ENCODE data around the gene KRTAP22-2.

The KRTAP22-2 gene

DNA sequence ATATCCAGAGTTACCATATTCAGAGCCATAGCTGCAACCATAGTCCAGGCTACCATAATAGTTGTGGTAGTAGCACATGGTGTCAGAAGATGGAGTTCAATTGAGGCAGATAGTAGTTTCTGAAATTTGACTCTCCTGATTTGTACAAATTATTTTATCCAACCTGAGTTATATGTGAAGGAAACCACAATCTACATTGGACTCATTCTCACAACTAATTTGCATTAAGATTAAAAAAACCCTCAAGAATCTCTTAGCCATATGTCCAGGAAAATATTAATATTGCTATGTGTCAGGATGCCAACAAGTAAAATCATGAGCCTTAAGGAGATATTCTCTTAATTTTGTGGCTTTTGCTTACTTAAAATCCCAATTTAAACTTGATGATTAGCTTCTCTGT, at the start of gene KRTAP22-2:
TSS of gene KRTAP22-2 (minus strand) at position 101 of the 400 bp plus-strand sequence.
- DNase-seq: no peak

DNA sequence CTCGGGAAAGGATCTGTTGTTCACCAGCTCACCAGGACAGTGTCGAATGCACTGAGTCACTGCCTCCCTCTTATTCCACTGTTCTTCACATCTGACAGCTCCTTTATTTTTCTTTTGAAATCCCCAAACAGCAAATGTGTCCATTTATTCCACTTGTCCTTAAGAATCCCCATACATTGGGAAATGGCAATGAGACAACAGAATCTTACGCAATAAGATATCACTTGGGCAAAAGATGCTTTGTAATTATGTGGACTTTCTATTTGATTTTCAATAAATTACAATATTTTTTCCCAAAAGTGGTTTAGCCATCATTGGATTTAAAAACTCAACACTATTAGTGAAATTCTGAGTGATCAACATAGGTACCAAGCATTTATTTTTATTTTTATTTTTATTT, 48.5 kb upstream of the KRTAP22-2 start:
- DNase-seq: no peak

DNA sequence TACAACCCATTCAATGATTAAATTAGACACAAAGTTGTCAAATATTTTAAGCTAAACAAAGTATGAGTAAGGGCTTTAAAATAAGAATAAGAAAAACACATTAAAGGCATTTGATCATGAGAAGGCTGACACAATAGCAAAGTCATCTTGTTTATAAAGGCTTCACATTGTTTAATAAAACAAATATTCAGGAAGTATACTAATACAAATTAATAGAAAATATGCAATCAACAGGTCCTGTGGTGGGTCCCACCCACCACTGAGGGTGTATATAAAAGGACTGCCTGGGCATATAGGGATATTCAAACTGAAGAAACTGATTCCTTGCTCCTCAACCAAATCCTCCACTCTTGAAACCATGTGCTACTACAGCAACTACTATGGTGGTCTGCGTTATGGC, 44.7 kb upstream of the KRTAP22-2 start, which contains the start of gene KRTAP20-2:
TSS of gene KRTAP20-2 (plus strand) at position 301 of the 400 bp plus-strand sequence. CDS start at position 359, 58 bp downstream.
- DNase-seq: no peak

DNA sequence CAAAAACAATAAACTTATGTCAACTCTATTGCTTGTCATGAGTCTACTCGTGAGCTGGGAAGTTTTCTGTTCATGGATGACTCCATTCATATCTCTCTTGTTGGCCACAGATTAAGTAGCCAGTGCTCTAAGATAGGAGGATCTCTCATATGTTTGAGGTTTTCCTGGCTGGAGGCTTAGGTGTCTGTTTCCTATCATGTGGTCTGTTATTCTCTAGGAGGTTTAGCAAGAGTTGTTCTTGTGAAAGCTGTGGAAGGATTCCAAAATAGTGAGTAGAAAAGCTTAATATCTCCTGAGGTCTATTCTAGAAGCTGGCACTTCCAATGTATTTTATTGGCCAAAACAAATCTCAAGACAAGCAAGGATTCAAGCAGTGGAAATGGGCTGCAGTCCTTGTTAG, 39.0 kb upstream of the KRTAP22-2 start:
- no peak for DNase-seq

DNA sequence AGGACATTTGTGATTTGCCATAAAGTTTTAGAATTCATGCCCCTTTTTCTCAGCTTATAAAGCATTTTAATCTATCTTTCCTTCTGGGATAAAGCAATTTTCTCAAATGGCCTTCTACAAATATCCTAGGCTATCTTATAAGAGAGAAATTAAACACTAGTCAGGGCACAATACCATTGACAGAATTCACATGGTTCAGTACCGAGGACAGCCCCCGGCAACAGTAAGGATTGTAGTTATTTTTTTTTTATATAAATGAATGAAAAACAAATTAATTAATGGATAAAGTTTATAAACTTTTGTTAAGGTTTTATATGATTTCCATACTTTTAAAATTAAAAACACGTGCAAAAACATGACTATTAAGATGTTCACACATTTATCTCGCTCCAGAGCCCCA, 37.9 kb upstream of the KRTAP22-2 start:
- no peak for DNase-seq

DNA sequence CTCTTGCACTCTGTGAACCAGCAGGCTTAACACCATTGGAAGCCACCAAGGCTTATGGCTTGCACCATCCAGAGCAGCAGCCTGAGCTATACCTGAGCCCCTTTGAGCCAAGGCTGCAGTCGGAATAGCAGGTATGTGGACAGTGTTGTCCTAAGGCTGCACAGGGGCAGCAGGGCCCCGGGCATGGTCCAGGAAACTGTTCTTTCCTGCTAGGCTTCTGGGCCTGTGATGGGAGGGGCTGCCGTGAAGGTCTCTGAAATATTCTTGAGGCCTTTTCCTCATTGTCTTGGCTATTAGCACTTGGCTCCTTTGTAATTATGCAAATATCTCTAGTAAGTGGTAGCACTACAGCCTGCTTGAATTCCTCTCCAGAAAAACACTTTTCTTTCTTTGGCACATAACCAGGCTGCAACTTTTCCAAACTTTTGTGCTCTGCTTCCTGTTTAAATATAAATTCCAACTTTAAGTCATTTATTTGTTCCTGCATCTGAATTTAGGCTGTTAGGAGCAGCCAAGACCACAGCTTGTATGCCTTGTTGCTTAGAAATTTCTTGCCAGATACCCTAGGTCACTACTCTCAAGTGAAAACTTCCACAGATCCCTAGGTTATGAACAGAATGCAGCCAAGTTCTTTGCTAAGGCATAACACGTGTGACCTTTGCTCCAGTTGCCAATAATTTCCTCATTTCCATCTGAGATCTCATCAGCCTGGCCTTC, 35.4 kb upstream of the KRTAP22-2 start:
- DNase-seq: no peak

DNA sequence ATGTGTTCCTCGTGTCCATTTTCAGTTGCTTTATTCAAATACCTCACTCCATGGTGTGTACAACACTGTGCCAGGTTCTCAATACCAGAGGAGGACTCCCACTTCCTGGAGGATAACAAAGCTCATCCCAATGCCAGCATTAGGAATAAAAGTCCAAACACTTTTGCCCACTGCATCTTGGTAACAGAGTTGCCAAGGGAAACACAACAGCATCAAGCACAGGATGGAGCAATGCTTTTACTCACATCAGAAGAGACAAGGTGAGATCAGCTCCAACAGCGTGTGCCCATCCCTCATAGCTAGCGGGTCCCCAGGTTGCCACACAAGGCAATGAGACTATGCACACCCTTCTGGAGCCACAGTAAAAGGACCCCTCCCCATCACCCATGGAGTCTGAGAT, 33.2 kb upstream of the KRTAP22-2 start:
- DNase-seq: no peak

DNA sequence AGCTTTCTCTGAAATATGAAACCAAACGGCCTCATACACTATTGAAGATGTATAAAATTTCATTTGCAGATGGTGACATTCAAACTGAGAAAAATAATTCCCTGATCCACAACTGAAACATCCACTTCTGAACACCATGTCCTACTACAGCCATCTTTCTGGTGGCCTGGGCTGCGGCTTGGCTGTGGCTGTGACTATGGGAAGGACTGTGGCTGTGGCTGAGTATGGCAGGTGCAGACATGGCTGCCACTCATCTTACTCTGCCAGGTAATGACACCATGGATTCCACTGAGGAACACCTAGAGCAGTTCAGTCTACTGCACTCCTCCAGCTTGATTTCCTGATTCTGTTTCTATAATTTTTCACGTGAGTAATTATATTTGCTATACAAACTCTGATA, 30.3 kb upstream of the KRTAP22-2 start, which contains the start of gene KRTAP20-4:
TSS of gene KRTAP20-4 (plus strand) at position 106 of the 400 bp plus-strand sequence.
- DNase-seq: no peak

DNA sequence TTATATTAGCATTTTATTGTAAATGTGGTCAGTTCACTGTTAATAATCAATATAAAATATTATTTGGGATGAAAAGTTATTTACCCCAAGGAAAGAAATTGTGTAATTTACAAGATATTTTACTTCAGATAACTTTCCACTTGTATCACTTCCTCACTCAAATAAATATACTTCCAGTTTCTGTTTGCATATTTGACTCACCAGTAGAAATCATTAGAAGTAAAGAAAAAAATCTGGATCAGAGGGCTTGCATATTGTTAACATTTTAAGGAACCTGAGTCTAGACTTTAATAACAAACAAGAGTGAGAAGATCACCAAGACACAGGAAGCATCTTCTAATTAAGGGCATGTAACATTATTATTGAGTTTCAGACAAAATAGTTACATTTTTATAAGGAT, 29.9 kb upstream of the KRTAP22-2 start:
- DNase-seq: no peak

DNA sequence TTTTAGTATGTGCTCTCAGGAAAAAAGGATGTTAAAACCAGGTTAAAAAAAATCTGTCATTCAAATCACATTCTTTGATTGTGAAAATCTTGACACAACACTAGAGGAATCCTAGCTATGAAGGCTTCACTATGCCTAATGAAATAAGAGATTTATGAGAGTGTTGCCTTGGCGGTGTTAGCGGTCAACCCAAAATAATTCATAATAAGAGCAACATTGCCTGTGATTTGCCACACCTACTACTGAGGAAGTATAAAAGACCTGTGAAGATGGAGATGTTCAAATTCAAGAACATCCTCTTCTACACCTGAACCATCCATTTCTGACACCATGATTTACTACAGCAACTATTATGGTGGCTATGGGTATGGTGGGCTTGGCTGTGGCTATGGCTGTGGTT, 25.9 kb upstream of the KRTAP22-2 start, which contains the start of gene KRTAP20-1:
TSS of gene KRTAP20-1 (plus strand) at position 301 of the 400 bp plus-strand sequence. CDS start at position 331, 30 bp downstream.
- DNase-seq: no peak

DNA sequence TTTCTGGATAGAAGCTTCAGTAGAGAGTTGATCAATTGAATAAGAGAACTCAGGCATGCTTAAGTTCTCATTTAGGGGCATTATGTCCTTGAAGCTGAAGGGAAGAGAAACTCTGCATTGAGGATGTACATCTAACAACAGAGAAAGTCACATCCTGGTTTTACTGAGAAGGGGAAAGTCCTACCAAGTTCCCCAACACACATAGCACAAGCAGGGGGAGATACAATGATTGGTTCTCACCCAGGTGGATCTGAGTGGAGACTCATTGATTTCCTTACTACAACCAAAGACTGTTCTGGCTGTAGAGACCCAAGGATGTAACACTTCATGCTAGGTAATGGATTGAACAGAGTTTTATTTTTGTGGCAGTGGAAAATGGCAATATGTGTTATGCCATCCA, 25.0 kb upstream of the KRTAP22-2 start:
- DNase-seq: no peak

DNA sequence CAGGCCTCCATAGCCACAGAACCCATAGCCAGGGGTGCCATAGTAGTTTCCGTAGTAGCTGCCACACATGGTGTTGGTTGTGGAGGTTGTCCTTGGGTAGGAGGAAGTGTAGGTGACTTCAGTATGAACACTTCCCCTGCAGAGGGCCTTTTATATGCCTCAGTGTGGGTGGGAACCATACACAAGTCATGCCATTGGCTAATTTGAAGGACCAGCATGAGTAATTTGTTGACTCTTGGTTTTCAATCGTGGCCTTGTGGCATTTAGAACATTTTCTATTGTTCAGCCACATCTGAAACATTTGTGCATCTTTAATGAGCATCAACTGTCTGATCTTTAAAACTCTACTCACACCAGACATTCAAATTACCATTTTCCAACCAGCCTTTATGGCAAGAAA, 23.6 kb upstream of the KRTAP22-2 start, which contains the start of gene KRTAP6-1:
TSS of gene KRTAP6-1 (minus strand) at position 95 of the 400 bp plus-strand sequence. CDS start at position 69, 26 bp downstream.
- DNase-seq: no peak

DNA sequence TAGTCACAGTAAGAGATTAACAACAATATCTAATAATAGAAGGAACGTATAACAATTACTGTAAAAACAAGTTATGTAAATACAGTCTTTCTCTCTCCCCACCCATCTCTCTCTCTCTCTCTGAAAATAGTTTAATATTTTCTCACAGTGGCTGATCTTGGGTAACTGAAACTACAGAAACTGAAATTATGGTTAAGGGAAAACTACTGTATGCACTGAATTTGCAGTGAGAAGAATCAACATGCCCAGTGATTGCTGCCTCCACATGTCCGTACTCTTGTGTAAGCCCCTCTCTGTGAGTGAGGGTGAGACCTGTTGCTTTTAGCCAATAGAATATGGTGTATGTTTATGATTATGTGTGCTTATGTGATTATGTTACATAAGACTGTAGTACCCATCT, 21.9 kb upstream of the KRTAP22-2 start:
- DNase-seq: no peak

DNA sequence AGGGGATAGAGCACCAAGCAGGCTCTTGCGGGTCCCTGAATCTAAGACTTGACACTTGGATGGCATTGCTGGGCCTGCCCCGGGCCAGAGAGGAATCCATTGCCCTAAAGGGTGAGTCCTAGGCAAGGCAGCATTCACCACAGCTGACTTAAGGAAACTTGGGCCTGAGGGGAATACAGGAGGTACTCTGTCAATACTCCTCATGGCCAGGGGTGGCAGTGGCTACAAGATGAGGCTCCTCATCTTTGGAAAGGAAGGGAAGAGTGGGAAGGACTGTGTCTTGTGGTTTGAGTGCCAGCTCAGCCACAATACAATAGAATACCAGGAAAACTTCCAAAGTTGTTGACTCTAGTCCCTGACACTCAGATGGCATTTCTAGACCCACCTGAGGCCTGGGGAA, 15.8 kb upstream of the KRTAP22-2 start:
- no peak for DNase-seq

DNA sequence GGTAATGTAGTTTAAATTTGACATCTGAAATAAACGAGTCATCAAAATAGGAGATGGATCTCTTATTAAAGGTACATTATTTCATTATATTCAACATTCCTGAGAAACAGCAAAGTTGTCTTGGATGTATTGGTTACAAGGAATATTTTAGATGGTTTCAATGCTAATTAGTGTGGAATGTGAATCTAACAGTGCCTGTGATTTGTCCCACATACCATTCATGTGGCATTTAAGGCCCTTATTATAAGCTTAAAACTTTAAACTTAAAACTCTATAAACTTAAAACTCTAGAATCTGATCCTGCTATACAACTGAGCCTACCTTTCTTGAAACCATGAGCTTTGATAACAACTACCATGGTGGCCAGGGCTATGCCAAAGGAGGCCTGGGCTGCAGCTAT, 10.6 kb upstream of the KRTAP22-2 start, which contains the start of gene KRTAP22-1:
TSS of gene KRTAP22-1 (plus strand) at position 301 of the 400 bp plus-strand sequence.
- DNase-seq: no peak

DNA sequence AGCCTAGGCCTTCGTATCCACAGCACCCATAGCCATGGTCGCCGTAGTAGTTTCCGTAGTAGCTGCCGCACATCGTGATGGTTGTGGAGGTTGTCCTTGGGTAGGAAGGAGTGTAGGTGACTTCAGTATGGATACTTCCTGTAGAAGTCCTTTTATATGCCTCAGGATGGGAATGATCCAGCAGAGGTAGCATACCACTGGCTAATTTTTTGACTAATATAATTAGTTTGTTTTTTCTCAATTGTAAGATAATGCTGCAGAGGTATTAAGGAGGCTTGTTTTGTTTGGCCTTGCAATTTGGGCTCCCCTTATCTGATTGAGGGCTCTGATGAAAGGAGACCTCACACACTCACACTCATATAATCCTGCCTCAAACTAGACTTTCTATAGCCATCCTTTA, 8.6 kb upstream of the KRTAP22-2 start, which contains the start of gene KRTAP6-2:
TSS of gene KRTAP6-2 (minus strand) at position 101 of the 400 bp plus-strand sequence. CDS start at position 73, 28 bp downstream.
- no peak for DNase-seq

DNA sequence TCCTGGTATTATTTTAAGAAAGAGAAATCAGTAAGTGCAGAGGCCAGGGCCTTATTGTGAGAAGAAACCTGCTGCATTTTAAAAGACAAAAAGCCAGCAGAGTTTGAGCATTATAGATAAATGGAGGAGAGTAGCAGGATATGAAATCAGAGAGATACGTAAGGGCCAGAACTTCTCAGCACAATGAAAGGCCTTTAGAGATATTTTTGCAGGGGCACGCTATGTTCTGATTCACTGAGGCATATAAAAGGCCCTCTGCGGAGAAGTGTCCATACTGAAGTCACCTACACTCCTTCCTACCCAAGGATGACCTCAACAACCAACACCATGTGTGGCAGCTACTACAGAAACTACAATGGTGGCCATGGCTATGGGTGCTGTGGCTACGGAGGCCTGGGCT, 1.9 kb upstream of the KRTAP22-2 start, which contains the start of gene KRTAP6-3:
TSS of gene KRTAP6-3 (plus strand) at position 301 of the 400 bp plus-strand sequence. CDS start at position 307, 6 bp downstream.
- no peak for DNase-seq

DNA sequence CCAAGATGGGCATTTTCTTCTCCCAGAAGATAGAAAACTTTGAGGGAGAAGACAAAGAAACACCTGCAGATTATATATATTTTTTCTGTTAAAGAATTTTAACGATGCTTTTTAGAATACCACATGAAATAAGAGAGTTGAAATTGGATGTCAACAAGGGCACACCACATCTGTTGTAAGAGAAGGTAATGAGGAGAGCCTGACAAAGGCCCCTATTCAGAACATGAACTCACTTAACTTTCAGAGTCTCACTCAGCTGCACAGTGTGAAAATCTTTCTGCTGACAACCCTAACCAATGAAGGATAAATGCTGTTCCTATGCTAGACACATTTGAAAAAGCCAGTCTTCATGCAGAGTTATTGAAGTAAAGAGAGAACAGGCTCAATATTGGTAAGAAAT, 7.3 kb downstream of the KRTAP22-2 start:
- DNase-seq: no peak

DNA sequence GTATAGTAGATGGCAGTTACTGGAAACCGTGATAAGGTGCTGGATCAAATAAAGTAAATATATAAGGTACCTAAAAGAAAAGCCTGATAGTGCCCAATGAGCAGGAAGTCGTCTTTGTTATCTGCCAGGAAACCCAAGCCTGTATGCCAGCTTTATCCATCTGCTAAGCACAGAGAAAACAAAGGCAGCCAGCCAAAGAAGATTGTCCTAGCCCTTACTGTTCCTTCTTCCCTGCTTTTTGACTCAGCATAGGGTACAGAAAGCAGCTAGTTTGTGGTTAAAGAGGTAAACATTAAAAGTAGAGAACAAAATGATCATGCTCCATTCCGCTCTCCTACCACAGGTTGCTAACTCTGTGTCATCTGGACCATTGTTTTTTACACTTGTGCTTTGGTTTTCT, 10.1 kb downstream of the KRTAP22-2 start:
- no peak for DNase-seq

DNA sequence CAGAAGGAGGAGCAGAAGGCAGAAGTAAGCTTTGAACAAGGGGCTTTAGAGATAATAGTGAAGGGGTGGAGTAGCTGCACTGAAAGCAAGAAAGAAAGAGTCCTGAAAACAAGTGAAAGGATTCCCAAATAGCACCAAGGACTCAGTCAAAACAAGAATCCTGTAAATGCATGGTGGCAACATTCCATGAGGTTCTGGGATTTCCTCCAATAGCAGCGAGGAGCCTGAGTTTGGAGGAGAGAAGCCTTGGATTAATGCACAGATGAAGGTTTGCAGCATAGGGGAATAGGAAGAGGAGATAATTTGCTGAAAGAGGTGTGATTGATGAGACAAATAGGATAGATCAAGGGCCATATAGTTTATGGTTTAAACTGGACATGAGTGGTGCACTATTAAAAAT, 10.9 kb downstream of the KRTAP22-2 start:
- no peak for DNase-seq

DNA sequence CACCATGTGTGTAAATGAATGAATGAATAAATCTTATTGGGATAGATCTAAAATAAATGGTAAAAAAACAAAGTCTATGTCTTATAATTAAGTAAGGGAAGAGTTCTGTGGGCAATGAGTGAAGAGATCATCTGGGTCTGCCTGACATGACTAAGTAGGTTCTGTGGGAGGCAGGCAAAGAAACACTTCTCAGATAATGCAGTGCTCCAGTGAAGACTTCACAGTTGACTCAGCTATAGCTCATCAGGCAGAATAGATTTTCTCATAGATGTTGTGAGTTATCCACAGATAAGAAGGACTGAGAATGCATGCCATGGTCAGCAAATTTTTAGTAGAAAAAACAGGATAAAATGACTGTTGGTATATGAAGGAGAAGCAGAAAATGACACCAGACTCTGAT, 12.4 kb downstream of the KRTAP22-2 start:
- no peak for DNase-seq

DNA sequence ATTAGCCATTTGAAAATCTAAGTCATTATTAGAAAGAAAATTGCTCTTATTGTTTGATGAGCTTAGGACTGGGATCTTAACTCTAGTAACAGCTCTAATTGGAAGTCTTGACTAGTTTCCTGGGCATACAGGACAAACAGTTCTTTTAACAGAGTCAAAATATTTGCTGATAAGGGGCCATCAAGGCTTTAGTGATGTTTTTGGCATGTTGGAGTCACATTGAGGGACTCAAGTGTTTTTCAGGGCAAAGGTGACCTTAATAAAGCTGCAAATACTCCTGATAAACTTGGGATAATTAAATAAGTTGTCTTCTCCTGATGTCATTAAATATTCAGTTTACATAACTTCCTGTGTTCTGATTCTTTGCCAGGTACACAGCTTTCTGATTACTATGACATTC, 22.6 kb downstream of the KRTAP22-2 start:
- DNase-seq: no peak

DNA sequence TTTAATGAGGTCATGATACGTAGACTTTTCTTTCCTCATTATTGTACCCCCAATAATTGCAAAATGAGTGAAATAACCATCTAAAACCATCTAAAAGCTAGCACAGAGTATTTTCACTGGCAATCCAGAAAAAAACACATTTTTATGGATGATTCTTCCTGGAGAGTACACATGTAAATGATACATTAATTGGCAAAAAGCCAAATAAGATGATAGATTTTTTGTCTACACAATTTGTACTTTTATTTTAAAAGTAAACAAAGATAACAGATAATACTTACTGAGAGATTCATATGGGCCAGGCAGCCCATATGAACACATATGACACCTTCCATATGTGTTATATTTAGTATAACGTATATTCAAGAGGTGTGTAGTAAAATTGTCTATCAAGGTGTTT, 26.6 kb downstream of the KRTAP22-2 start:
- DNase-seq: no peak

DNA sequence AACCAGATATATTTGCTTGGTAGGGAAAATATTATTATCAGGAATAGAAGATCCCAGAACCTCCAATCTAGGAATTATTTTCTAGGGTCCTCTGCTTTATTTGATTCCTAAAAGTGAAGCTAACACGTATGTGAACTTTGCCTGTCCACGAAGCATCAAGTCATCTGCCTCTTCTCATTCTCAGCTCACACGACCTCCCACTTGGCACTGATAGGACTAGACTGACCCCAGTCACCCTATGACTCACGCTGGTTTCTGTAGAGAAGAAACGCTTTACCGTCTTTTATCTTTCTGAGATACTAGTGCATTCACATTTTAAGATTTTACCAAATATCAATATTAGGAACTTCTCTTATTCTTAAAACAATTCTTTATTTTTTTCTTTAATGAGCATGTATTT, 27.1 kb downstream of the KRTAP22-2 start:
- no peak for DNase-seq

All from activated naive CD4-positive, alpha-beta T cell (primary cell).